Measurements from ENCODE around the gene PIM2.
"Not testable (repeated sequence)": the region's sequence is repeated elsewhere in the genome, so short reads cannot be mapped to it uniquely, and the experiment has no call there.

Gene PIM2

GRCh38 chrX:48892896-48893295 is 25.9 kb downstream of the PIM2 start:
- H3K36me3 Mint-ChIP-seq (ENCODE audit: low read depth), result peaks cover 34% of the 10 kb centered on the region
- H3K4me1 Mint-ChIP-seq (ENCODE audit: low read depth), result peaks cover 38% of the 10 kb centered on the region
- H3K9me3 Mint-ChIP-seq, result no peaks in the 10 kb centered on the region
- no peak overlapping the region for H3K4me3 Mint-ChIP-seq
- intact Hi-C loops (cut with micrococcal nuclease), result no loop called here
- peaks cover 8% of the 10 kb centered on the region for H3K27me3 Mint-ChIP-seq
- H3K27ac Mint-ChIP-seq, result no peak overlapping the region

- Mint-ChIP-seq H3K36me3 (ENCODE audit: low read depth) (peaks cover 24% of the 10 kb centered on the region), H3K27ac (peak overlapping the region; percentile 12), H3K4me1 (ENCODE audit: low read depth) (peaks cover 38% of the 10 kb centered on the region), H3K4me3 (peak overlapping the region; percentile 79), H3K27me3 (peaks cover 8% of the 10 kb centered on the region), H3K9me3 (no peaks in the 10 kb centered on the region)
- intact Hi-C loops (cut with micrococcal nuclease), result no loop called here
These were observed 27.2 kb downstream of the PIM2 start for GRCh38 chrX:48891402-48892288.

GRCh38 chrX:48890934-48891401 is 27.9 kb downstream of the PIM2 start:
- H3K4me3 Mint-ChIP-seq, result peak overlapping the region; percentile 79
- H3K4me1 Mint-ChIP-seq (ENCODE audit: low read depth), result peaks cover 38% of the 10 kb centered on the region
- peak overlapping the region; percentile 12 for H3K27ac Mint-ChIP-seq
- H3K9me3 Mint-ChIP-seq, result no peaks in the 10 kb centered on the region
- peaks cover 24% of the 10 kb centered on the region for H3K36me3 Mint-ChIP-seq (ENCODE audit: low read depth)
- intact Hi-C loops (cut with micrococcal nuclease), result no loop called here
- peaks cover 8% of the 10 kb centered on the region for H3K27me3 Mint-ChIP-seq

- Mint-ChIP-seq H3K36me3 (ENCODE audit: low read depth) (peaks cover 21% of the 10 kb centered on the region), H3K4me1 (ENCODE audit: low read depth) (peaks cover 36% of the 10 kb centered on the region), H3K27ac (peak overlapping the region; percentile 12), H3K9me3 (no peaks in the 10 kb centered on the region), H3K27me3 (peaks cover 8% of the 10 kb centered on the region), H3K4me3 (peak overlapping the region; percentile 79)
- intact Hi-C loops (cut with micrococcal nuclease), result no loop called here
These were observed 28.4 kb downstream of the PIM2 start for GRCh38 chrX:48890296-48890925.

DNA sequence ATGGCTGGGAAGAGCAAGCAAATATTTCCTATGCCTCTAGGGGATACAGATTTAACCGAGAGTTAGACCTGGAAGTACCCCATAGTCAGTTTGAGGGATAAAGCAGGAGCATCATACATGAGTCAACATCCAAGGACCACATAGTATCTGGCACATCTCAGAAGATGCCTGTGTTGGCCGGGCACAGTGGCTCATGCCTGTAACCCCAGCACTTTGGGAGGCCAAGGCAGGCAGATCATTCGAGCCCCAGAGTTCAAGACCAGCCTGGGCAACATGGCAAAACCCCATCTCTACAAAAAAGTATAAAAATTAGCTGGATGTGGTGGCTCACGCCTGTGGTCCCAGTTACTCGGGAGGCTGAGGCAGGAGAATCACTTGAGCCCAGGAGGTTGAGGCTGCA is 32.2 kb downstream of the PIM2 start:
- intact Hi-C loops (cut with micrococcal nuclease); H3K4me3 Mint-ChIP-seq; H3K27me3 Mint-ChIP-seq; H3K36me3 Mint-ChIP-seq (ENCODE audit: low read depth); H3K9me3 Mint-ChIP-seq; H3K27ac Mint-ChIP-seq: not testable (repeated sequence)
- H3K4me1 Mint-ChIP-seq (ENCODE audit: low read depth), result peaks cover 11% of the 10 kb centered on the region

DNA sequence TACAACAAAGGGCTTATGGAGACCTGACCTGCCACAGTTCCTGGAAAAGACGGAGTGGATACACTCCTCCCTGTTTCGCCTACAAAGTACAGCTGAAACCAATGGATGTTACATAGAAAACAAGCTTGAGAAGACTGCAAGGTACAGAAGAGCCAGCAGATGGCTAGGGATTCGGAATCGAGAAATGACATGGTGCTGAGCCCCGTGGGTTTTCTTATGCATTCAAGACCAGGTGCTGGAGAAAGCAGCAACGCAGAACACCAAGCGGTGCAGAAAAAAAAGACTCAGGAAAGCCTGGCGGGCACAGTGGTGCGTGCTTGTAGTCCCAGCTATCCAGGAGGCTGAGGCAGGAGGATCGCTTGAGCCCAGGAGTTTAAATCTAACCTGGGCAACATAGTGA is 35.1 kb downstream of the PIM2 start:
- peaks cover 3% of the 10 kb centered on the region for H3K27me3 Mint-ChIP-seq
- no peaks in the 10 kb centered on the region for H3K9me3 Mint-ChIP-seq
- H3K4me1 Mint-ChIP-seq (ENCODE audit: low read depth), result no peaks in the 10 kb centered on the region
- no peaks in the 10 kb centered on the region for H3K36me3 Mint-ChIP-seq (ENCODE audit: low read depth)
- intact Hi-C loops (cut with micrococcal nuclease), result no loop called here
- H3K27ac Mint-ChIP-seq, result no peak overlapping the region
- H3K4me3 Mint-ChIP-seq, result no peak overlapping the region

DNA sequence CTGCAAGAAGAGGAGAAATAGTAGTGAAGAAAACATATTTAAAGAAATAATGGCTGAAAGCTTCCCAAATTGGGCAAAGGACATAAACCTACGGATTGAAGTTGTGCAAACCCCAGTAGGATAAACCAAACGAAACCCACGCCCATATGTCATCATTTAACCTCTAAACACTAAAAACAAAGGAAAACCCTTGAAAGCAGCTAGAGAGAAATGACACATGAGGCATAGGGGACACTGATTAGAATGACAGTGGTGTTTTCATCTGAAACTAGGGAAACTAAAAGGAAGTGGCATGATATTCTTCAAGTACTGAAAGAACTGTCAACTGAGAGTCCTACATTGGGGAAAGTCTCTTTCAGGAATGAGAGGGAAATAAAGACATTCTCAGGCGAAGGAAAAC is 41.9 kb downstream of the PIM2 start:
- not testable (repeated sequence) for H3K27ac Mint-ChIP-seq

GRCh38 chrX:48872017-48872416 is 46.8 kb downstream of the PIM2 start:
- H3K4me3 Mint-ChIP-seq; H3K27me3 Mint-ChIP-seq; H3K9me3 Mint-ChIP-seq; H3K27ac Mint-ChIP-seq; intact Hi-C loops (cut with micrococcal nuclease); H3K36me3 Mint-ChIP-seq (ENCODE audit: low read depth): not testable (repeated sequence)
- H3K4me1 Mint-ChIP-seq (ENCODE audit: low read depth), result peaks cover 10% of the 10 kb centered on the region

More for the DNA sequence above, 41.9 kb downstream of the PIM2 start:
- H3K36me3 Mint-ChIP-seq (ENCODE audit: low read depth); intact Hi-C loops (cut with micrococcal nuclease); H3K4me3 Mint-ChIP-seq; H3K9me3 Mint-ChIP-seq; H3K27me3 Mint-ChIP-seq; H3K4me1 Mint-ChIP-seq (ENCODE audit: low read depth): not testable (repeated sequence)

DNA sequence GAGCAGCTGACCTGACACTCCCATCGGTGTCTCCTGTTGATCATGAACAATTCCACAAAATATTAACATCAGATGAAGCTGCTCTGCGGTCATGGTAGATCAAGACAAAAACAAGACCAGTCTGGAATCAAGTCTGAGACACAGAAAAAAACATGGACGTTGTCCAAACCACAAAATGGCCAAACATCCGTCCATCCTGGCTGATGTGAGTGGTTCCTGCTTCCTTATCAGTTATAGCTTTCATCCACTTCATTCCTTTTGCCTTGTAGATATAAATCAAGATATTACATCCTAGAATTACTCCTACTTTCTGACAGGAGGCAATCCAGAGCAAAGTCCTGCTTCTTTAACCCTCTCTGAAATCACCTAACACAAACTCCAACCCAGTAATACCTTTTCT is 54.6 kb downstream of the PIM2 start:
- H3K4me1 Mint-ChIP-seq (ENCODE audit: low read depth), result peaks cover 19% of the 10 kb centered on the region

More for the DNA sequence above, 54.6 kb downstream of the PIM2 start:
- H3K36me3 Mint-ChIP-seq (ENCODE audit: low read depth), result no peaks in the 10 kb centered on the region
- intact Hi-C loops (cut with micrococcal nuclease), result no loop called here
- no peak overlapping the region for H3K27ac Mint-ChIP-seq
- no peaks in the 10 kb centered on the region for H3K27me3 Mint-ChIP-seq
- no peaks in the 10 kb centered on the region for H3K9me3 Mint-ChIP-seq
- no peak overlapping the region for H3K4me3 Mint-ChIP-seq
